Osteocyte (in vitro differentiated cells): ENCODE measurements around the gene MROH2A. TPM values are rescaled to one million over a fixed set of nuclear protein-coding genes. Genes with fewer than 3 reads are reported as not detected.

Experiments used
- DNase-seq: peaks from one replicate; pipeline ENCODE4 v3.0.0; 2021; ENCODE audit warnings: mixed read lengths; ENCODE audit not compliant: unreplicated experiment; ENCODE audit errors: extremely low spot score
- H3K27ac Mint-ChIP-seq: one replicate; pipeline ENCODE4 v1.8.0; 2021; ENCODE audit warnings: mild to moderate bottlenecking, mixed read lengths; ENCODE audit not compliant: unreplicated experiment
- H3K27me3 Mint-ChIP-seq: one replicate; pipeline ENCODE4 v1.8.0; 2021; ENCODE audit warnings: mixed read lengths; ENCODE audit not compliant: unreplicated experiment
- H3K36me3 Mint-ChIP-seq: one replicate; pipeline ENCODE4 v1.8.0; 2021; ENCODE audit warnings: mixed read lengths; ENCODE audit not compliant: unreplicated experiment
- H3K4me1 Mint-ChIP-seq: one replicate; pipeline ENCODE4 v1.8.0; 2021; ENCODE audit warnings: mixed read lengths; ENCODE audit not compliant: unreplicated experiment
- H3K4me3 Mint-ChIP-seq: one replicate; pipeline ENCODE4 v1.8.0; 2021; ENCODE audit warnings: mild to moderate bottlenecking, moderate library complexity, mixed read lengths; ENCODE audit not compliant: unreplicated experiment
- H3K9me3 Mint-ChIP-seq: one replicate; pipeline ENCODE4 v1.8.0; 2021; ENCODE audit warnings: mixed read lengths; ENCODE audit not compliant: unreplicated experiment
- total RNA-seq: library from RNA; stranded (reverse); gene quantifications from 2 replicates; pipeline ENCODE4 v1.2.1, GENCODE V29; 2021
- TF ChIP-seq, protein P1 (sequence below): fragments of 200-600 bp; sonication (generic); IDR thresholded peaks from 2 replicates; pipeline ENCODE4 v1.5.0; 2021; ENCODE audit warnings: antibody characterized with exemption, mild to moderate bottlenecking, moderate library complexity

MROH2A gene
- total RNA-seq, 1 donor from 2014 or later, result not detected

DNA sequence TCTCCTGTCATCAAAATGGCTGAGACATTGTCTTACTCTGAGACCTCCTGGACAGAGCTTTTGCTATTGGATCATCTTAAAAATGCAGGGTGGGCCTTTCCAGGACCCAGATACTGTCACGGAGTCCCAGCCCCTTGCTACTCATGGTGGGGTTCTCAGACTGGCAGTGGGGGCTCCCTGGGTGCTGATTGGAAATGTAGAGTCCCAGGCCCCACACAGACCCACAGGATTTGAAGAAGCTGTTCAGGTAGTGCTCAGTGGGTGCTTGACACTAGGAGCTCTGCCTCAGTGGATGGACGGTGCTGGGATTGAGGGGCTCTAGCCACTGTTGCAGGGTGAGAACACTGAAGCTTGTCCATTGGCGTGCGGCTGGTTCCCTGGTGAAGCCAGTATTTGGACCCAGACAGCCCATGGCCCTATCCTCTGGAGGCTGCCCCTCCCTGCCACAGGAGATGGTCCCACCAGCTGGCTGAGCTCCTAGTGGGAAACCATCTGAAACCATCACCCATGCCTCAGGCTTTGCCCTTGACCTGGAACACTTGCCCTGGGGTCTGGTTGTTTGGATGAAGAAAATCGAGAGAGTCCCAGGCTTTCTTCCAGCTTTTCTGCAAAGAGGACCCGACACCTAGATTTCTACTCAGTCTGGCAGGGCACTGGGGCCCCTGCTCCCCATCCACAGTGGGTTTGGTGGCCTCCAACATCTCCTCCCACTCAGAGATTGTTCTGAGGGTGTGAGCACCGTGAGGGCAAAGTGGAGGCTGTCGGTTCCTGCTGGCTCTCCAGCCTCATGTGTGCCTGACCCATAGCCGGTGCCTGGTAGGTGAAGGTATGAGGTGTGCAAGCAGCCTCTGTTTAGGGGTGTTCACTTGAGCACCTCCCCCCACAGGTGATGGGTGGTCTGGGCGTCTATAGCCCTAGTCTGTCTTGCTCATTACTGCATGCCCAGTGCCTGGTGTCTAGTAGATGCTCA is 30.1 kb downstream of the MROH2A start:
- no peak for DNase-seq
- H3K4me3 Mint-ChIP-seq, result no peak overlapping the region
- TF ChIP-seq, protein P1, sequence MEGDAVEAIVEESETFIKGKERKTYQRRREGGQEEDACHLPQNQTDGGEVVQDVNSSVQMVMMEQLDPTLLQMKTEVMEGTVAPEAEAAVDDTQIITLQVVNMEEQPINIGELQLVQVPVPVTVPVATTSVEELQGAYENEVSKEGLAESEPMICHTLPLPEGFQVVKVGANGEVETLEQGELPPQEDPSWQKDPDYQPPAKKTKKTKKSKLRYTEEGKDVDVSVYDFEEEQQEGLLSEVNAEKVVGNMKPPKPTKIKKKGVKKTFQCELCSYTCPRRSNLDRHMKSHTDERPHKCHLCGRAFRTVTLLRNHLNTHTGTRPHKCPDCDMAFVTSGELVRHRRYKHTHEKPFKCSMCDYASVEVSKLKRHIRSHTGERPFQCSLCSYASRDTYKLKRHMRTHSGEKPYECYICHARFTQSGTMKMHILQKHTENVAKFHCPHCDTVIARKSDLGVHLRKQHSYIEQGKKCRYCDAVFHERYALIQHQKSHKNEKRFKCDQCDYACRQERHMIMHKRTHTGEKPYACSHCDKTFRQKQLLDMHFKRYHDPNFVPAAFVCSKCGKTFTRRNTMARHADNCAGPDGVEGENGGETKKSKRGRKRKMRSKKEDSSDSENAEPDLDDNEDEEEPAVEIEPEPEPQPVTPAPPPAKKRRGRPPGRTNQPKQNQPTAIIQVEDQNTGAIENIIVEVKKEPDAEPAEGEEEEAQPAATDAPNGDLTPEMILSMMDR, result no peak
- H3K9me3 Mint-ChIP-seq, result no peaks in the 10 kb centered on the region
- H3K27me3 Mint-ChIP-seq, result peaks cover 43% of the 10 kb centered on the region
- H3K36me3 Mint-ChIP-seq, result no peaks in the 10 kb centered on the region
- H3K4me1 Mint-ChIP-seq, result peaks cover 2% of the 10 kb centered on the region
- H3K27ac Mint-ChIP-seq, result no peak overlapping the region

DNA sequence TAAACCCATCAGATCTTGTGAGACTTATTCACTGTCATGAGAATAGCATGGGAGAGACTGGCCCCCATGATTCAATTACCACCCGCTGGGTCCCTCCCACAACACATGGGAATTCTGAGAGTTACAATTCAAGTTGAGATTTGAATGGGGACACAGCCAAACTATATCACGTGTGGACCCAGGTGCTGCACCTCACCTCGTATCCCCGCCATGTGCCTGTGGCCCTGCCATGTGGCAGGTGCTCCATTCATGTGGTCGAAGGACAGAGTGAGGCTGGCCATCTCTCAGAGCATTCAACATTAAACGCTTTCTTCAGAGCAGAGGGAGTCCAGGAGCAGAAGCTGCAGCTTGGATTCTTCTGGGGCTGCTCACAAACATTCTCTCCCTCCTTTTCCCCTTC is 32.3 kb downstream of the MROH2A start:
- Mint-ChIP-seq H3K27me3 (peaks cover 26% of the 10 kb centered on the region), H3K4me1 (peaks cover 2% of the 10 kb centered on the region), H3K36me3 (no peaks in the 10 kb centered on the region), H3K27ac (no peak overlapping the region), H3K4me3 (no peak overlapping the region), H3K9me3 (no peaks in the 10 kb centered on the region)
- TF ChIP-seq, protein P1, result no peak
- DNase-seq, result no peak

DNA sequence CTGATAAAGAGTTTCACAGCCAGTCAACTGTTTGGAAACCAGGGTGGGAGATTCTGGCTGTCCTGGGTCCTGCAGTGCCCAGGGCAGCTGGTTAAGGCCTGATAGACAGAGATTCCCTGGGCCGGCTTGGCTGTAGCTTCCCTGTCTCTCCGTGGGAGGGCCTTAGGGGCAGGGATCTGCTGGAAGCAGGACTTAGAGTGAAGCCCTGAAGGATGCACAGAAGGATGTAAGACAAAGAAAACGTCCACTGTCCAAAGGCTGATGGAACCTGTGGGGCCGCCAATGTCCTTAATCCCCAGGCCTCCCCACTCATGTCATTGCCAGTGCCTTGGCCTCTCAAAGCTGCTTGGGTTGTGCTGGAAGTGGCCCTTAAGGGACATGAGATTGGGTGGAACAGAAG is 33.0 kb downstream of the MROH2A start:
- Mint-ChIP-seq H3K4me1 (peaks cover 4% of the 10 kb centered on the region), H3K9me3 (no peaks in the 10 kb centered on the region), H3K36me3 (no peaks in the 10 kb centered on the region), H3K4me3 (no peak overlapping the region), H3K27ac (no peak overlapping the region), H3K27me3 (peaks cover 20% of the 10 kb centered on the region)
- DNase-seq, result no peak
- TF ChIP-seq, protein P1, result no peak

DNA sequence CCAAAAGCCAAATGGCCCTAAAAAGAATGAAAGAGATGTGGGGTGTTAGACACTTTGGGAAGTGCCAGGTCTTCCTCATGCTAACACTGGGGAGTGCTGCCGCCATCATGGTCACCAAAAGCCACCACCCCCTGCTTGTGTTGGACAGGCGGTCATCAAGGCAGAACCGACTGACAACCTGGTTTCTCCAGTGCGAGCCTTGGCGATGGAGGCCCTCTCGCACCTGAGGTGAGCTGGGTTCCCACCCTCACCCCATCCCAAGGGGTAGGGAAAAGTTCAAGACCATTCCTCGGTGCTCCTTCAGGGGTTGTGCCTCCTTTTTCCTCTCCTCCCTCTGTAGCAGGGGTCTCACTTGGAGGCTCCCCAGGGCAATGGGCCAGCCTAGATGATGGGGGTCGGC is 33.6 kb downstream of the MROH2A start:
- Mint-ChIP-seq H3K4me1 (peaks cover 10% of the 10 kb centered on the region), H3K9me3 (no peaks in the 10 kb centered on the region), H3K27me3 (peaks cover 16% of the 10 kb centered on the region), H3K4me3 (no peak overlapping the region), H3K27ac (no peak overlapping the region), H3K36me3 (no peaks in the 10 kb centered on the region)
- TF ChIP-seq, protein P1, result no peak
- no peak for DNase-seq

DNA sequence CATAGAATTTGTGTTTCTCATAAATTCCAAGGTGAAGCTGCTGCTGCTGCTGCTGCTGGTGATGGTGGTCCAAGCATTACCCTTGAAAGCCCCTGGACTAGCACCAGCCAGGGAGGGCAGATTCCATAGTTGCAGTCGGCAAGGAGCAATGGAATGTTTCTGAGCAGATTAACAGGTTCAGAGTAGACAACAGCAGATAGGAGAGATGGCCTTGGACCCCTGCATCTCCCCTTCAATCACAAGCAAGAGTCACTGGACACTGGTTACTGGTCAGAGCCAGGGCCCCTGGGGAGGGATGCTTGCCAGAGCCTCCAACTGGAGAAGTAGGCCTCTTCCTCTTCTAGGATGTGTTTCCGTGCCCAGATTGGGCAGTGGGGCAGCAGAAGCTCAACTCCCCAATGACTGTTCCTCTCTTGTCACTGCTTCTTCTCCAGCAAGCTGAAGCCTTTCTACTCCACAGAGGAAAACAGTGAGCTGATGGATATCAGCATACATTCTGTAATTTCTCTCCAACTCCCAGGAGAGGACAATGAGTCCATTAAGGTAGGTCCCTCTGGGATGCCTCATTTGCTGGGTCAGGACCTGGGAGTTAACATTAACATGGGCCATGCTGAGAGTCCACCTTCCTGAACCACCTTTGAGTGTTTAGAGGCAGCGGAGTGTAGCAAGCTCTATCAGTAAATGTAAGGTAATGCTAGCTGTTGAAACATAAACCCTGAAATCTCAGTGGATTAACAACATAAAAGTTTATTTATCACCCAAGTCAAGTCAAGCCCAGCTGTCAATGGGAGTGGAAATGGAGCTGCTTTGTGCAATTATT is 35.3 kb downstream of the MROH2A start:
- H3K27me3 Mint-ChIP-seq, result peaks cover 18% of the 10 kb centered on the region
- H3K27ac Mint-ChIP-seq, result no peak overlapping the region
- TF ChIP-seq, protein P1, result no peak
- no peaks in the 10 kb centered on the region for H3K9me3 Mint-ChIP-seq
- no peak for DNase-seq
- no peaks in the 10 kb centered on the region for H3K36me3 Mint-ChIP-seq
- peaks cover 21% of the 10 kb centered on the region for H3K4me1 Mint-ChIP-seq
- no peak overlapping the region for H3K4me3 Mint-ChIP-seq
